ENCODE results near the gene CAMSAP1.

CAMSAP1 gene

DNA sequence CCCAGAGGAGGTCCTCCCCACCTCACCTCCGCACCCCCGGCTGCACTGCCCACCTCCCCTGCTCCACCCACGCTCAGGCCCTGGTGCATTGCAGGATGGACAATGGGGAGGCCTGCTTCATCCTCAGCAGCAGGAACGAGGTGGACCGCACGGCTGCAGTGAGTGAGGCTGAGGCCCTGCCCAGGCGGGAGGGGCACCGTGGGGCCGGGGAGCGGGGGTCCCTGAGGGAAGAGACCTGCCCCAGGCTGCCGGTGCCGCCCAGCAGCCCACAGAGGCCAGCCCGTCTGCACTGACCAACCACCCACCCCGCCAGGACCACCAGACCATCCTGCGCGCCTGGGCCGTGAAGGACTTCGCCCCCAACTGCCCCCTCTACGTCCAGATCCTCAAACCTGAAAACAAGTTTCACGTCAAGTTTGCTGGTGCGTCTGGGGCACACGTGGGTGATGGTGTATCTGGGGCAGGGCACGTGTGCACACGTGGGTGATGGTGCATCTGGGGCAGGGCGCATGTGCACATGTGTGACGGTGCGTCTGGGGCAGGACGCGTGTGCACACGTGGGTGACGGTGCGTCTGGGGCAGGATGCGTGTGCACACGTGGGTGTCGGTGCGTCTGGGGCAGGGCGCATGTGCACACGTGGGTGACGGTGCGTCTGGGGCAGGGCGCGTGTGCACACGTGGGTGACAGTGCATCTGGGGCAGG is 138.7 kb downstream of the CAMSAP1 start:
- Histone ChIP-seq H3K4me1 (no peaks in the 10 kb centered on the region), H3K36me3 (replicated peaks) (no peaks in the 10 kb centered on the region), H3K9me3 (no peaks in the 10 kb centered on the region), H3K4me3 (no peak overlapping the region), H3K27me3 (ENCODE audit: low read depth) (no peaks in the 10 kb centered on the region)
- in situ Hi-C loops (cut with MboI; ENCODE audit: low sequenced_read_pairs): no loop called here
- DNase-seq (ENCODE audit: low spot score in 2 of 2): no peak

- Histone ChIP-seq H3K27me3 (ENCODE audit: low read depth) (no peaks in the 10 kb centered on the region), H3K4me3 (no peak overlapping the region)
- in situ Hi-C loops (cut with MboI; ENCODE audit: low sequenced_read_pairs): no loop called here
These were observed 140.6 kb downstream of the CAMSAP1 start for GRCh38 chr9:135766707-135767106.

DNA sequence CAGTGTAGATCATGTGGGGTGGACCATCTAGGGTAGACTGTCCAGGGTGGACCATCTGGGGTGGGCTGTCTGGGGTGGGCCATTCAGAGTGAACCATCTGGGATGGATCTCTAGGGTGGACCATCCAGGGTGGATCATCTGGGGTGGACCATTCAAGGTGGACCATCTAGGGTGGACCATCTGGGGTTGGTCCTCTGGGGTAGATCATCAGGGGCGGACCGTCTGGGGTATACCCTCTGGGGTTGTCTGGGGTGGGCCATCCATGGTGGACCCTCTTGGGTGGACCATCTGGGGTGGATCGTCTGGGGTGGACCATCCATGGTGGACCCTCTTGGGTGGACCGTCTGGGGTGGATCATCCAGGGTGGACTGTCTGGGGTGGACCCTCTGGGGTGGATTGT is 141.1 kb downstream of the CAMSAP1 start:
- in situ Hi-C loops (cut with MboI; ENCODE audit: low sequenced_read_pairs): no loop called here
- no peaks in the 10 kb centered on the region for H3K9me3 ChIP-seq

More at GRCh38 chr9:135766707-135767106, 140.6 kb downstream of the CAMSAP1 start:
- H3K9me3 ChIP-seq: no peaks in the 10 kb centered on the region
- DNase-seq (ENCODE audit: low spot score in 2 of 2): no peak
- H3K4me1 ChIP-seq: no peaks in the 10 kb centered on the region
- H3K36me3 ChIP-seq (replicated peaks): no peaks in the 10 kb centered on the region

GRCh38 chr9:135765416-135765815 is 141.9 kb downstream of the CAMSAP1 start:
- H3K4me3 ChIP-seq: no peak overlapping the region
- H3K36me3 ChIP-seq (replicated peaks): no peaks in the 10 kb centered on the region
- in situ Hi-C loops (cut with MboI; ENCODE audit: low sequenced_read_pairs): no loop called here
- H3K4me1 ChIP-seq: no peaks in the 10 kb centered on the region
- H3K27me3 ChIP-seq (ENCODE audit: low read depth): no peaks in the 10 kb centered on the region
- DNase-seq (ENCODE audit: low spot score in 2 of 2): no peak
- H3K9me3 ChIP-seq: no peaks in the 10 kb centered on the region

More for the DNA sequence above, 141.1 kb downstream of the CAMSAP1 start:
- Histone ChIP-seq H3K4me1 (no peaks in the 10 kb centered on the region), H3K36me3 (replicated peaks) (no peaks in the 10 kb centered on the region), H3K27me3 (ENCODE audit: low read depth) (no peaks in the 10 kb centered on the region), H3K4me3 (no peak overlapping the region)
- DNase-seq (ENCODE audit: low spot score in 2 of 2): no peak

DNA sequence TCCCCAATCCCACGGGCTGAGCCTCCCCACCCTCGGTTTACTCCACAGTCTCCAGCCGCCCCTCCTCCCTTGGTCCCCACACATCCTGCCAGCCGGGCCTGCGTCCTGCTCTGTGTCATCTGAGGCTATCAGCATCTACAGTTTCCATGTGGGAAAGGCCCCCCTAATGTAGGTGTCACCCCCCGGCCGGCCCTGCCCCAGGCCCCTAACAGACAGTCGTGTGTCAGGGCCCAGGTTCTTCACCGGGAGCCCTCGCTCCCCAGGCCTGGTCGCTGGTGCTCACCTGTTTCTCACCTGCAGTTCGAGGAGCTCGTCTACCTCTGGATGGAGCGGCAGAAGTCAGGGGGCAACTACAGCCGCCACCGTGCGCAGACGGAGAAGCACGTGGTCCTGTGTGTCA is 142.6 kb downstream of the CAMSAP1 start:
- Histone ChIP-seq H3K9me3 (no peaks in the 10 kb centered on the region), H3K27me3 (ENCODE audit: low read depth) (no peaks in the 10 kb centered on the region), H3K4me3 (no peak overlapping the region), H3K4me1 (no peaks in the 10 kb centered on the region), H3K36me3 (replicated peaks) (no peaks in the 10 kb centered on the region)
- no peak for DNase-seq (ENCODE audit: low spot score in 2 of 2)
- in situ Hi-C loops (cut with MboI; ENCODE audit: low sequenced_read_pairs): no loop called here

DNA sequence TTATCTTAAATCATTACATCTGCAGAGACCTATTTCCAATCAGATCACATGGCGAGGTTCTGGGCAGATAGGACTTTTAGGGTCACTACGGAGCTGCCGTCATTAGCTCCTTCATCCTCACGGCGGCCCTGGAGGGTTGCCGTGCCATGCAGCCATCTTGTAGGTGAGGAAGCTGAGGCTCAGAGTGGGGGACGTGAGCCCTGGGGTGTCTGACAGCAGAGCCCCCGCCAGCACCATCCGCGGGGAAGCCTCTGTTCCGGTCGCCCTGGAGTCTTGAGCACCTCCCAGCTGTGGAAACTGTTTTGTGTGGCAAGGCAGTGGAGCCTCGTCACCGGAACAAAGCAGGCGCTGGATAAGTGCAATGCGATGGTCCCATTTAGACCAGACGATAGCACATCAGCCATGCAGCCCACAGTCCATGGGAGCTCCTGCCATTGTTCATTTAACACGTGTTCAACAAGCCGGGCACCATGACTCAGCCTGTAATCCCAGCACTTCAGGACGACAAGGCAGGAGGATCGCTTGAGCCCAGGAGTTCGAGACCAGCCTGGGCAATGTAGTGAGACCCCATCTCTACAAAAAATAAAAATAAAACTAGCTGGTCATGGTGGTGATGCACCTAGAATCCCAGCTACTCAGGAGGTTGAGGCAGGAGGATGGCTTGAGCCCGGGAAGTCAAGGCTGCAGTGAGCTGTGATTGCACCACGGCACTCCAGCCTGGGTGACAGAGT is 143.5 kb downstream of the CAMSAP1 start:
- Histone ChIP-seq H3K4me3 (no peak overlapping the region), H3K9me3 (no peaks in the 10 kb centered on the region), H3K36me3 (replicated peaks) (no peaks in the 10 kb centered on the region), H3K4me1 (no peaks in the 10 kb centered on the region), H3K27me3 (ENCODE audit: low read depth) (no peaks in the 10 kb centered on the region)
- no peak for DNase-seq (ENCODE audit: low spot score in 2 of 2)
- in situ Hi-C loops (cut with MboI; ENCODE audit: low sequenced_read_pairs): no loop called here

DNA sequence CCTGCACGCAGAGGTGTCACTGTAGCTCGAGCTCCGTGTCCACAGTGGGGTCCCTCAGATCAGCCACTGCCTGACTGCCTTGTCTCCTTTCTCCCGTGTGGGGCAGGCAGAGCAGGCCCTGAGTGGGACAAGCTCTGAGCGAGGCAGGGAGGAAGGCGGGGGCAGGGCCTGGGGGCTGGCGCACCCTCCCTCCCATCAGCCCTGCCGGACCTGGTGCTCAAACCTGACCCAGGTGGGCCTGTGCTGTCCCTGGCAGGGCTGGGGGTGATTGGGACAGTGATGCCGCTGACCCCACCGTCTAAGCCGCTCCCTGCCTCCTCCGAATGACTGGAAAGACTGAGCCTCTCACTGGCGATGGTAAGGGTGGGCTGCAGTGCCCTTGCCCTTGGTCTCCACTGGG is 144.4 kb downstream of the CAMSAP1 start:
- no peaks in the 10 kb centered on the region for H3K27me3 ChIP-seq (ENCODE audit: low read depth)
- H3K4me3 ChIP-seq: no peak overlapping the region
- in situ Hi-C loops (cut with MboI; ENCODE audit: low sequenced_read_pairs): no loop called here
- DNase-seq (ENCODE audit: low spot score in 2 of 2): no peak
- no peaks in the 10 kb centered on the region for H3K36me3 ChIP-seq (replicated peaks)
- H3K9me3 ChIP-seq: no peaks in the 10 kb centered on the region
- no peaks in the 10 kb centered on the region for H3K4me1 ChIP-seq

GRCh38 chr9:135761845-135762168 is 145.5 kb downstream of the CAMSAP1 start:
- Histone ChIP-seq H3K4me3 (no peak overlapping the region), H3K4me1 (no peaks in the 10 kb centered on the region), H3K27me3 (ENCODE audit: low read depth) (no peaks in the 10 kb centered on the region)

DNA sequence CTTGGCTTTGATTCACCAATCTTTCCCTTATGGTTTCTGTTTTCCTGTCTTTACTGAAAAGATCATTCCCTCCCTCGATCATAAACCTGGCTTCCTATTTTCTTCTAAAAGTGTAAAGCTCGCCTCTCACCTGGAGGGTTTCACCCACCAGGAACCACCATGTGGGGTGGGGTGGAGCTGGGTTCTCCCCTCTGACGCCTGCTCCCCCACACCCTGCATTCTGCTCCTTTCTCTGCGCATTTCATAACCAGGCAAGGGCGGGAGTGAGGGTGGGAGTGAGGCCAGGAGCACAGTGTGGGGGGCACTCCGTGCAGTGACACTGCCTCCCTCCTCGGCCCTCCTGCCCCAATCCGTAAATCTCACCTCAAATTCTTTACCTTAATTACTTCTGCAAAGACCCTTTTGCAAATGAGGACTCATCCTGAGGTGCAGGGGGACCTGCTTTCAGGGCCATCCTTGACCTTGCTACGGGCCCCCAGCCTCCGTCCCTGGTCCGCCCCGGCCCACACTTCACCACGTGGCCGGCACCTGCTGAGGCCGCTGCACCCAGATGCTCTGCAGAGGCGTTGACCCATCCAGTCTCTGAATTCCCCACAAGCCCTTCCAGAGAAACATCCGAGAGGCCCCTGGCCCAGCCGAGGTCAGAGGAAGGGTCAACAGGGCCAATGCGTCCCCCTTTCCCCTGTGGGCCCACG is 146.0 kb downstream of the CAMSAP1 start:
- in situ Hi-C loops (cut with MboI; ENCODE audit: low sequenced_read_pairs): no loop called here
- DNase-seq (ENCODE audit: low spot score in 2 of 2): no peak
- H3K9me3 ChIP-seq: no peaks in the 10 kb centered on the region
- no peaks in the 10 kb centered on the region for H3K4me1 ChIP-seq
- H3K4me3 ChIP-seq: no peak overlapping the region
- H3K27me3 ChIP-seq (ENCODE audit: low read depth): no peaks in the 10 kb centered on the region
- H3K36me3 ChIP-seq (replicated peaks): no peaks in the 10 kb centered on the region

More at GRCh38 chr9:135761845-135762168, 145.5 kb downstream of the CAMSAP1 start:
- DNase-seq (ENCODE audit: low spot score in 2 of 2): no peak
- in situ Hi-C loops (cut with MboI; ENCODE audit: low sequenced_read_pairs): no loop called here
- Histone ChIP-seq H3K9me3 (no peaks in the 10 kb centered on the region), H3K36me3 (replicated peaks) (no peaks in the 10 kb centered on the region)

- in situ Hi-C loops (cut with MboI; ENCODE audit: low sequenced_read_pairs): no loop called here
- Histone ChIP-seq H3K4me1 (no peaks in the 10 kb centered on the region), H3K36me3 (replicated peaks) (no peaks in the 10 kb centered on the region), H3K27me3 (ENCODE audit: low read depth) (no peaks in the 10 kb centered on the region), H3K9me3 (no peaks in the 10 kb centered on the region), H3K4me3 (no peak overlapping the region)
- no peak for DNase-seq (ENCODE audit: low spot score in 2 of 2)
These were observed 146.9 kb downstream of the CAMSAP1 start for GRCh38 chr9:135760465-135760864.

GRCh38 chr9:135759676-135760300 is 147.6 kb downstream of the CAMSAP1 start:
- Histone ChIP-seq H3K4me1 (no peaks in the 10 kb centered on the region), H3K36me3 (replicated peaks) (no peaks in the 10 kb centered on the region), H3K27me3 (ENCODE audit: low read depth) (no peaks in the 10 kb centered on the region), H3K4me3 (no peak overlapping the region), H3K9me3 (no peaks in the 10 kb centered on the region)
- no peak for DNase-seq (ENCODE audit: low spot score in 2 of 2)
- in situ Hi-C loops (cut with MboI; ENCODE audit: low sequenced_read_pairs): no loop called here

- 0 out of 2 replicates have a peak, but pooled peaks cover 2% of the 10 kb centered on the region for H3K27me3 ChIP-seq (ENCODE audit: low read depth)
- no peaks in the 10 kb centered on the region for H3K36me3 ChIP-seq (replicated peaks)
- no peaks in the 10 kb centered on the region for H3K9me3 ChIP-seq
- in situ Hi-C loops (cut with MboI; ENCODE audit: low sequenced_read_pairs): no loop called here
- no peak overlapping the region for H3K4me3 ChIP-seq
- no peak for DNase-seq (ENCODE audit: low spot score in 2 of 2)
- H3K4me1 ChIP-seq: no peaks in the 10 kb centered on the region
These were observed 148.5 kb downstream of the CAMSAP1 start for GRCh38 chr9:135758870-135759269.

Data from HAP-1 (cell line).